Measurements from ENCODE around the gene CLCF1. TPM values are rescaled to one million over a fixed set of nuclear protein-coding genes. Genes with fewer than 3 reads are reported as not detected.

The CLCF1 gene
- total RNA-seq, 6 donors from 2014 or later, result 3.7 to 29.5 (median 6.0) TPM

- Histone ChIP-seq H3K4me3 (no peak overlapping the region), H3K27ac (no peak overlapping the region), H3K36me3 (no peaks in the 10 kb centered on the region), H3K9me3 (no peaks in the 10 kb centered on the region), H3K27me3 (no peaks in the 10 kb centered on the region), H3K4me1 (peaks cover 9 to 33% (median 17%) of the 10 kb centered on the region in 4 donors)
- DNase-seq (no peak), ATAC-seq (ENCODE audit: low FRiP score in 2 of 2) (peak in 1 of 2 donors; percentile 68)
- WGBS, 2 donors, result 74 to 79% methylated on average over 12 to 22 of the region's 23 CpGs
- TF ChIP-seq POLR2AphosphoS5 (IDR thresholded peaks at IDR 0.05) (no peak), POLR2A (IDR thresholded peaks at IDR 0.05) (no peak), EP300 (IDR thresholded peaks at IDR 0.05) (no peak), CTCF (IDR thresholded peaks at IDR 0.05) (no peak)
Measured at GRCh38 chr11:67379061-67380058, 6.0 kb upstream of the CLCF1 start.

DNA sequence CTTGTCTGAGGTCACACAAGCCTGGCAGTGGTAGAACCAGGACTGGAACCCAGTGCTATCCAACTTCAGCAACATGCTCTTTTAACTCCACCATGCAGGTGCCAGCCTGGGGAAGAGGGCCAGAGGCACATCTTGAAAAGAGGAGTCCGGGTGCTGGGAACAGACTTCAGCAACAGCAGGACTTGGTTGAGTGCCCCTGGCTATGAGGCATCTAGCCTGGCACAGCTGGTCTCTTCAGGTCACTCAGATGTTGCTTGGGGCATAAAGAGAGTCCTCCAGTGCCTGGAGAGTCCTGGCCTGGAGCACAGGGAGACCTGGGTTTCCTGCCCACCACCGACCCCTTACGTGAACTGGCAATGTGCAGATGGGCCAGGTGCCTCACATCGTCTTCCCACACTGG, 5.1 kb upstream of the CLCF1 start:
- WGBS, 2 donors, result 93 to 95% methylated on average over 4 of the region's 4 CpGs
- ATAC-seq (ENCODE audit: low FRiP score in 2 of 2), result no peak
- peaks cover 16 to 41% (median 25%) of the 10 kb centered on the region in 4 donors for H3K4me1 ChIP-seq

GRCh38 chr11:67376873-67377808, 3.7 kb upstream of the CLCF1 start:
- Histone ChIP-seq H3K9me3 (no peaks in the 10 kb centered on the region), H3K4me3 (no peak overlapping the region), H3K27me3 (no peaks in the 10 kb centered on the region), H3K27ac (no peak overlapping the region), H3K36me3 (no peaks in the 10 kb centered on the region), H3K4me1 (peaks cover 15 to 42% (median 22%) of the 10 kb centered on the region in 4 donors)
- no peak for TF ChIP-seq POLR2AphosphoS5 (IDR thresholded peaks at IDR 0.05)
- no peak for TF ChIP-seq CTCF (IDR thresholded peaks at IDR 0.05)
- TF ChIP-seq POLR2A (IDR thresholded peaks at IDR 0.05), result no peak
- TF ChIP-seq EP300 (IDR thresholded peaks at IDR 0.05), result no peak
- 85 to 93% methylated on average over 2 to 6 of the region's 6 CpGs for WGBS, 2 donors
- DNase-seq (no peak), ATAC-seq (ENCODE audit: low FRiP score in 2 of 2) (no peak)

More for the DNA sequence above, 5.1 kb upstream of the CLCF1 start:
- H3K9me3 ChIP-seq, result no peaks in the 10 kb centered on the region
- no peak overlapping the region for H3K27ac ChIP-seq
- H3K27me3 ChIP-seq, result no peaks in the 10 kb centered on the region
- no peak overlapping the region for H3K4me3 ChIP-seq
- DNase-seq, result no peak
- no peaks in the 10 kb centered on the region for H3K36me3 ChIP-seq
- TF ChIP-seq POLR2AphosphoS5 (IDR thresholded peaks at IDR 0.05), result no peak
- no peak for TF ChIP-seq POLR2A (IDR thresholded peaks at IDR 0.05)
- no peak for TF ChIP-seq CTCF (IDR thresholded peaks at IDR 0.05)
- TF ChIP-seq EP300 (IDR thresholded peaks at IDR 0.05), result no peak

DNA sequence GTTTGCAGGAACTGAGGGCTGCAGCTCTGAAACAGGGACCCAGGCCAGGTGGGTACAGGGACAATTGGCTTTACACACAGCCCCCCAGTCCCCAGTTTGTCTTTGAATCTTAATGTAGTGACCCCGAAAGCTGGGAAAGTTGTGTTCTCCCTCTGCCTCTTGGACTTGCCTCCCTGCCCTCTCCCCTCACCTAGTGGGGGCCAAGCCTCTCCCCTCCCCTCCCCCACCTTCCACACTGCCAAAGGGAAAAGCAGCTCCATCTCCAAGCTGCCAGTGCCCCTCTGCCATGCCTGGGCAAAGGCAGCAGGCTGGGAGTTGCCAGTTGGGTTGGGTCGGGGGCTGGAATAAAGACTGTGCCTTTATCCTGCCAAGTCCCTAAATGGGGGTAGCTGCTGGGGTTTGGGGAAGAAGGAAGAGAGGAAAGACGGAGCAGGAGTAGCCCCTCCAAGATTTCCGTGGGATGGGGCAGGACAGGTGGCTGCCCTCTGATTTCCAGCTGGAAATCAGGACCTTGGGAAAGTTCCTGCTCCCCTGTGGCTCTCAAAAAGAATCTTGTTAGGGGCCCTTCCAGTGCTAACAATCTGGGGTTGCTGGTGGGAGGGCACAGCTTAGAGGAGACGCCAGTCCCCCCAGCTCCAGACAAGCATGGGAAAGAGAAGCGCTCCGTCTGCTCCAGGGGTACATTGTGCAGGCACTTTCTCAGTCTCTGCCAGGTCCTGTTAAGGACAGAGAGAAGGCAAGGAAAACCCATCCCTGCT, 2.8 kb upstream of the CLCF1 start:
- peaks cover 24 to 44% (median 28%) of the 10 kb centered on the region in 4 donors for H3K4me1 ChIP-seq
- DNase-seq (no peak), ATAC-seq (ENCODE audit: low FRiP score in 2 of 2) (no peak)
- no peak for TF ChIP-seq POLR2A (IDR thresholded peaks at IDR 0.05)
- TF ChIP-seq CTCF (IDR thresholded peaks at IDR 0.05), result no peak
- TF ChIP-seq POLR2AphosphoS5 (IDR thresholded peaks at IDR 0.05), result no peak
- TF ChIP-seq EP300 (IDR thresholded peaks at IDR 0.05), result no peak
- no peaks in the 10 kb centered on the region for H3K27me3 ChIP-seq
- H3K36me3 ChIP-seq, result no peaks in the 10 kb centered on the region
- no peak overlapping the region for H3K4me3 ChIP-seq
- H3K27ac ChIP-seq, result no peak overlapping the region
- no peaks in the 10 kb centered on the region for H3K9me3 ChIP-seq
- WGBS, 2 donors, result 84 to 86% methylated on average over 6 to 7 of the region's 7 CpGs

All from upper lobe of left lung (tissue), 6 donors.